H1 (cell line): ENCODE data around the gene KLHL2. TPM values are rescaled to one million over a fixed set of nuclear protein-coding genes. Genes with fewer than 3 reads are reported as not detected.

Experiments used
- CTCF ChIA-PET: fragments of 300-600 bp; sonication (Branson Sonifier 250); formaldehyde crosslinking; loops from one replicate; lab custom pipeline; 2021; ENCODE audit not compliant: partially characterized antibody; lab: Charles Lee
- POLR2A ChIA-PET: fragments of 300-600 bp; sonication (Branson Sonifier 250); formaldehyde crosslinking; loops from one replicate; lab custom pipeline; 2021; ENCODE audit warnings: inconsistent platforms; ENCODE audit not compliant: partially characterized antibody; lab: Charles Lee
- DNase-seq, 2 experiments: peaks; one replicate each; pipeline versions ENCODE4 v3.0.0 to v3.0.0-alpha.2; 2010 to 2022; ENCODE audit warnings: low spot score in 2 of 2, low read depth in 1 of 2, mixed read lengths in 1 of 2
- FAIRE-seq: peaks from 2 replicates; lab custom pipeline; 2011; peaks lifted over from hg19 to GRCh38; lab: Jason Lieb, UNC
- H2AFZ ChIP-seq: 2 replicates; pipeline ENCODE4 v1.8.1; 2012; ENCODE audit warnings: low read length, inconsistent platforms
- H2AK5ac ChIP-seq: 2 replicates; pipeline ENCODE4 v1.6.1; 2013; ENCODE audit warnings: low read depth, low read length
- H2BK120ac ChIP-seq: replicated peaks from 2 replicates; pipeline ENCODE3; 2013; ENCODE audit warnings: low read depth, low read length, inconsistent platforms
- H2BK12ac ChIP-seq: 2 replicates; pipeline ENCODE4 v1.6.1; 2013; ENCODE audit warnings: low read depth, low read length
- H2BK15ac ChIP-seq: 2 replicates; pipeline ENCODE4 v1.6.1; 2013; ENCODE audit warnings: low read length
- H2BK20ac ChIP-seq: 2 replicates; pipeline ENCODE4 v1.6.1; 2013; ENCODE audit warnings: low read length
- H2BK5ac ChIP-seq: 2 replicates; pipeline ENCODE4 v1.6.1; 2013; ENCODE audit warnings: low read depth, low read length
- H3K14ac ChIP-seq: 2 replicates; pipeline ENCODE4 v1.6.1; 2013; ENCODE audit warnings: inconsistent platforms; ENCODE audit not compliant: insufficient read length
- H3K18ac ChIP-seq: 2 replicates; pipeline ENCODE4 v1.6.1; 2013; ENCODE audit warnings: low read length; ENCODE audit errors: extremely low read depth
- H3K23ac ChIP-seq: 2 replicates; pipeline ENCODE4 v1.6.1; 2013; ENCODE audit warnings: inconsistent platforms; ENCODE audit not compliant: insufficient read length
- H3K23me2 ChIP-seq: 2 replicates; pipeline ENCODE4 v1.6.1; 2013; ENCODE audit warnings: low read depth, low read length
- H3K27ac ChIP-seq: 2 replicates; pipeline ENCODE4 v1.6.1; 2011; ENCODE audit warnings: low read depth, low read length, inconsistent platforms
- H3K27me3 ChIP-seq, 4 experiments: replicated peaks in 1 of 4; 1 replicate in 1 of 4; 2 replicates in 3 of 4; pipeline versions ENCODE4 v1.6.1 to v1.8.1; 2011 to 2013; ENCODE audit warnings: low read length in 3 of 4, mild to moderate bottlenecking in 3 of 4, inconsistent platforms in 2 of 4, mixed read lengths in 2 of 4, moderate library complexity in 1 of 4; ENCODE audit not compliant: control insufficient read depth in 3 of 4, insufficient read depth in 3 of 4; ENCODE audit errors: extremely low read depth in 1 of 4
- H3K36me3 ChIP-seq, 4 experiments: 2 replicates each; pipeline versions ENCODE4 v1.6.1 to v1.8.1; 2011 to 2013; ENCODE audit warnings: mild to moderate bottlenecking in 4 of 4, low read length in 3 of 4, moderate library complexity in 2 of 4, control low read depth in 1 of 4, inconsistent platforms in 1 of 4; ENCODE audit not compliant: insufficient read depth in 4 of 4, control insufficient read depth in 2 of 4
- H3K4ac ChIP-seq: replicated peaks from 2 replicates; pipeline ENCODE3; 2013; ENCODE audit warnings: low read length, low read depth, mixed read lengths, inconsistent platforms; ENCODE audit not compliant: insufficient read length
- H3K4me1 ChIP-seq, 4 experiments: replicated peaks in 1 of 4; 1 replicate in 1 of 4; 2 replicates in 3 of 4; pipeline versions ENCODE4 v1.6.1 to v1.8.1; 2011 to 2013; ENCODE audit warnings: low read length in 3 of 4, inconsistent platforms in 2 of 4, mixed read lengths in 1 of 4; ENCODE audit not compliant: insufficient read depth in 4 of 4, control insufficient read depth in 3 of 4
- H3K4me2 ChIP-seq, 2 experiments: 2 replicates each; pipeline versions ENCODE4 v1.6.1 to v1.8.1; 2011 to 2013; ENCODE audit warnings: low read depth in 2 of 2, low read length in 2 of 2, control low read depth in 1 of 2, inconsistent platforms in 1 of 2, mild to moderate bottlenecking in 1 of 2; ENCODE audit not compliant: insufficient read depth in 1 of 2
- H3K4me3 ChIP-seq, 4 experiments: fragments of 200-600, 300-600 bp in 1 of 4; sonication (generic), shearing (Covaris generic), sonication (Bioruptor Twin) in 1 of 4; 2 replicates each; pipeline versions ENCODE4 v1.5.1 to v1.8.1; 2011 to 2016; ENCODE audit warnings: low read length in 4 of 4, low read depth in 3 of 4, control low read depth in 2 of 4, inconsistent platforms in 2 of 4, mild to moderate bottlenecking in 2 of 4, mixed read lengths in 1 of 4, moderate library complexity in 1 of 4; ENCODE audit not compliant: insufficient read depth in 2 of 4; ENCODE audit errors: extremely low read depth in 1 of 4
- H3K56ac ChIP-seq: replicated peaks from 2 replicates; pipeline ENCODE3; 2013; ENCODE audit warnings: low read depth, mild to moderate bottlenecking, mixed read lengths, low read length, inconsistent platforms; ENCODE audit not compliant: insufficient read length
- H3K79me1 ChIP-seq: 2 replicates; pipeline ENCODE4 v1.6.1; 2013; ENCODE audit warnings: low read depth, low read length, control low read depth
- H3K79me2 ChIP-seq, 2 experiments: 2 replicates each; pipeline versions ENCODE4 v1.6.1 to v1.8.1; 2012 to 2013; ENCODE audit warnings: low read length in 2 of 2, mild to moderate bottlenecking in 2 of 2, inconsistent platforms in 1 of 2; ENCODE audit not compliant: insufficient read depth in 2 of 2, control insufficient read depth in 1 of 2
- H3K9ac ChIP-seq, 4 experiments: replicated peaks in 1 of 4; 1 replicate in 1 of 4; 2 replicates in 3 of 4; pipeline versions ENCODE4 v1.6.1 to v1.8.1; 2011 to 2013; ENCODE audit warnings: low read depth in 3 of 4, low read length in 3 of 4, control low read depth in 2 of 4, mild to moderate bottlenecking in 2 of 4, moderate library complexity in 2 of 4, inconsistent platforms in 1 of 4; ENCODE audit errors: extremely low read depth in 1 of 4
- H3K9me3 ChIP-seq, 2 experiments: 2 replicates each; pipeline versions ENCODE4 v1.6.1 to v1.8.1; 2012 to 2013; ENCODE audit warnings: mild to moderate bottlenecking in 2 of 2, moderate library complexity in 2 of 2, control low read depth in 1 of 2, inconsistent platforms in 1 of 2, low read depth in 1 of 2, low read length in 1 of 2, mixed read lengths in 1 of 2; ENCODE audit not compliant: insufficient read depth in 2 of 2
- H4K20me1 ChIP-seq, 2 experiments: replicated peaks in 1 of 2; 2 replicates each; pipeline versions ENCODE3 to v1.8.1; 2011 to 2013; ENCODE audit warnings: inconsistent platforms in 2 of 2, low read length in 2 of 2, mild to moderate bottlenecking in 1 of 2; ENCODE audit not compliant: insufficient read depth in 2 of 2, control insufficient read depth in 1 of 2
- H4K5ac ChIP-seq: 2 replicates; pipeline ENCODE4 v1.6.1; 2013; ENCODE audit warnings: low read length, low read depth, mixed read lengths, inconsistent platforms; ENCODE audit not compliant: insufficient read length
- H4K8ac ChIP-seq: 2 replicates; pipeline ENCODE4 v1.8.0; 2013; ENCODE audit warnings: mild to moderate bottlenecking, moderate library complexity, low read length, inconsistent platforms; ENCODE audit not compliant: insufficient read depth; ENCODE audit errors: extremely low read depth
- H4K91ac ChIP-seq: replicated peaks from 2 replicates; pipeline ENCODE3; 2013; ENCODE audit warnings: low read length, mixed read lengths, inconsistent platforms; ENCODE audit not compliant: insufficient read length
- GABPA ChIP-seq: IDR thresholded peaks from 2 replicates; pipeline ENCODE4 v1.6.1; 2011; ENCODE audit warnings: mild to moderate bottlenecking, low read length, moderate library complexity, borderline replicate concordance; ENCODE audit not compliant: insufficient read depth
- HDAC2 ChIP-seq, 2 experiments: fragments of 300-600 bp in 1 of 2; sonication (generic) in 1 of 2; IDR thresholded peaks; 2 replicates each; pipeline ENCODE4 v1.6.1; 2011 to 2012; ENCODE audit warnings: low read depth in 2 of 2, low read length in 2 of 2, mild to moderate bottlenecking in 2 of 2, moderate library complexity in 2 of 2, borderline replicate concordance in 1 of 2, inconsistent platforms in 1 of 2
- HDAC6 ChIP-seq: IDR thresholded peaks from one replicate; pipeline ENCODE4 v1.7.1; 2012; ENCODE audit warnings: low read depth, mild to moderate bottlenecking, inconsistent platforms, low read length, moderate library complexity
- JUND ChIP-seq: IDR thresholded peaks from 2 replicates; pipeline ENCODE4 v1.6.1; 2011; ENCODE audit warnings: mild to moderate bottlenecking, improper control_type of control experiment, low read length
- POLR2AphosphoS5 ChIP-seq: IDR thresholded peaks from 2 replicates; pipeline ENCODE4 v1.6.1; 2011; ENCODE audit warnings: low read depth, low read length
- RAD21 ChIP-seq, 2 experiments: IDR thresholded peaks in 1 of 2; conservative IDR thresholded peaks in 1 of 2; 2 replicates each; pipeline ENCODE4 v1.6.1; 2011; ENCODE audit warnings: low read depth in 2 of 2, low read length in 2 of 2, improper control_type of control experiment in 1 of 2, inconsistent platforms in 1 of 2, mild to moderate bottlenecking in 1 of 2, moderate library complexity in 1 of 2
- SIRT6 ChIP-seq: IDR thresholded peaks from one replicate; pipeline ENCODE4 v1.7.1; 2012; ENCODE audit warnings: low read length, inconsistent platforms
- SP1 ChIP-seq: IDR thresholded peaks from 2 replicates; pipeline ENCODE4 v1.6.1; 2011; ENCODE audit warnings: low read depth, low read length
- SP4 ChIP-seq: IDR thresholded peaks from 2 replicates; pipeline ENCODE4 v1.6.1; 2012; ENCODE audit warnings: low read length, inconsistent platforms
- TCF12 ChIP-seq: IDR thresholded peaks from 2 replicates; pipeline ENCODE4 v1.6.1; 2011; ENCODE audit warnings: low read depth, mild to moderate bottlenecking, low read length
- WGBS, 2 experiments: shearing (Covaris generic) in 1 of 2; methylation state at CpG; one replicate each; pipeline versions ENCODE4 v1.1.6 to v1.1.7; 2013 to 2015; ENCODE audit warnings: low lambda C conversion rate in 2 of 2, mixed read lengths in 2 of 2, inconsistent platforms in 1 of 2, low coverage in 1 of 2, missing lambda C conversion rate in 1 of 2; ENCODE audit not compliant: insufficient replicate concordance in 2 of 2, insufficient coverage in 1 of 2, insufficient read length in 1 of 2; ENCODE audit errors: extremely low coverage in 1 of 2, missing lambda C conversion rate in 1 of 2; 5-methylcytosine and 5-hydroxymethylcytosine counted together
- polyA plus RNA-seq, 7 experiments: library from polyadenylated mRNA; depleted of rRNA in 3 of 7; stranded (reverse) in 5 of 7; unstranded in 2 of 7; fragments of >200 nt in 5 of 7; fragments of 200-250 nt in 2 of 7; gene quantifications; 1 replicate in 5 of 7; 2 replicates in 1 of 7; 4 replicates in 1 of 7; pipeline versions ENCODE4 v1.2.1 to v1.2.3, GENCODE V29; 2011 to 2013; ENCODE audit warnings: missing spikeins in 2 of 7, mixed read lengths in 2 of 7
- total RNA-seq: library from RNA; stranded (reverse); fragmentation: NEBNext Ultra II Directional; extraction: Animal tissue kit (Norgen Biotek cat#: 25700); gene quantifications from 2 replicates; pipeline ENCODE4 v1.2.1, GENCODE V29; 2021

KLHL2 gene
- total and polyA plus RNA-seq, 2 of the 8 experiments (the other 6 are each of a cell fraction or from before 2014, with no cell fraction given), result 5.2 to 12.0 TPM

GRCh38 chr4:165347647-165348569, 140.5 kb downstream of the KLHL2 start:
- Histone ChIP-seq H3K4me3 (no peak overlapping the region), H3K4ac (no peak overlapping the region), H2BK20ac (no peak overlapping the region), H3K9ac (no peak overlapping the region), H3K36me3 (peaks cover 0 to 2% (median 0%) of the 10 kb centered on the region in 4 experiments; a peak in 1 of 8 replicates), H3K23me2 (no peaks in the 10 kb centered on the region), H2AFZ (no peak overlapping the region), H2BK15ac (no peak overlapping the region), H3K4me2 (no peak overlapping the region), H2AK5ac (no peak overlapping the region), H3K23ac (no peak overlapping the region), H4K20me1 (no peaks in the 10 kb centered on the region), H3K27ac (no peak overlapping the region), H2BK12ac (no peak overlapping the region), H3K56ac (no peak overlapping the region), H3K18ac (no peak overlapping the region), H2BK120ac (no peak overlapping the region), H4K91ac (no peak overlapping the region), H3K4me1 (no peaks in the 10 kb centered on the region), H2BK5ac (no peak overlapping the region), H4K5ac (no peak overlapping the region), H3K14ac (no peak overlapping the region), H3K79me1 (no peaks in the 10 kb centered on the region), H3K79me2 (no peaks in the 10 kb centered on the region), H3K27me3 (no peaks in the 10 kb centered on the region), H4K8ac (no peak overlapping the region), H3K9me3 (no peaks in the 10 kb centered on the region)
- FAIRE-seq, result no peak
- no peak for DNase-seq
- ChIA-PET CTCF (interaction anchor here (0.6 to 14.3 kb wide), 8 partner anchors 8 to 218 kb away, joined by 3 to 235 read pairs (median 3); no protein-coding TSS in a partner anchor), POLR2A (interaction anchor here (1.0 kb wide), 1 partner anchor 21 kb away, joined by 4 read pairs; the partner anchor contains the start of gene MSMO1)
- WGBS, 2 experiments, result 78% methylated on average over 3 of the region's 3 CpGs; no CpG with 5 or more reads in 1 of the 2 experiments
- TF ChIP-seq SP4 (no peak), JUND (no peak), SIRT6 (no peak), HDAC6 (no peak), POLR2AphosphoS5 (no peak), RAD21 (IDR thresholded peaks at IDR 0.05 in 1 of 2, conservative IDR thresholded peaks at IDR 0.05 in 1 of 2; ENCODE audit: low read depth in 2 of 2, low read length in 2 of 2) (no peak), SP1 (no peak), HDAC2 (IDR thresholded peaks at IDR 0.05; ENCODE audit: borderline replicate concordance in 1 of 2, low read depth in 2 of 2, low read length in 2 of 2) (no peak), TCF12 (no peak), GABPA (no peak)
